NCI-H2227 (cell line): ENCODE measurements around the gene TTLL5.

Experiments used
- DNase-seq: peaks from one replicate; lab custom pipeline; 2025; ENCODE audit not compliant: unreplicated experiment; lab: John Stamatoyannopoulos, UW

Gene TTLL5, protein sequence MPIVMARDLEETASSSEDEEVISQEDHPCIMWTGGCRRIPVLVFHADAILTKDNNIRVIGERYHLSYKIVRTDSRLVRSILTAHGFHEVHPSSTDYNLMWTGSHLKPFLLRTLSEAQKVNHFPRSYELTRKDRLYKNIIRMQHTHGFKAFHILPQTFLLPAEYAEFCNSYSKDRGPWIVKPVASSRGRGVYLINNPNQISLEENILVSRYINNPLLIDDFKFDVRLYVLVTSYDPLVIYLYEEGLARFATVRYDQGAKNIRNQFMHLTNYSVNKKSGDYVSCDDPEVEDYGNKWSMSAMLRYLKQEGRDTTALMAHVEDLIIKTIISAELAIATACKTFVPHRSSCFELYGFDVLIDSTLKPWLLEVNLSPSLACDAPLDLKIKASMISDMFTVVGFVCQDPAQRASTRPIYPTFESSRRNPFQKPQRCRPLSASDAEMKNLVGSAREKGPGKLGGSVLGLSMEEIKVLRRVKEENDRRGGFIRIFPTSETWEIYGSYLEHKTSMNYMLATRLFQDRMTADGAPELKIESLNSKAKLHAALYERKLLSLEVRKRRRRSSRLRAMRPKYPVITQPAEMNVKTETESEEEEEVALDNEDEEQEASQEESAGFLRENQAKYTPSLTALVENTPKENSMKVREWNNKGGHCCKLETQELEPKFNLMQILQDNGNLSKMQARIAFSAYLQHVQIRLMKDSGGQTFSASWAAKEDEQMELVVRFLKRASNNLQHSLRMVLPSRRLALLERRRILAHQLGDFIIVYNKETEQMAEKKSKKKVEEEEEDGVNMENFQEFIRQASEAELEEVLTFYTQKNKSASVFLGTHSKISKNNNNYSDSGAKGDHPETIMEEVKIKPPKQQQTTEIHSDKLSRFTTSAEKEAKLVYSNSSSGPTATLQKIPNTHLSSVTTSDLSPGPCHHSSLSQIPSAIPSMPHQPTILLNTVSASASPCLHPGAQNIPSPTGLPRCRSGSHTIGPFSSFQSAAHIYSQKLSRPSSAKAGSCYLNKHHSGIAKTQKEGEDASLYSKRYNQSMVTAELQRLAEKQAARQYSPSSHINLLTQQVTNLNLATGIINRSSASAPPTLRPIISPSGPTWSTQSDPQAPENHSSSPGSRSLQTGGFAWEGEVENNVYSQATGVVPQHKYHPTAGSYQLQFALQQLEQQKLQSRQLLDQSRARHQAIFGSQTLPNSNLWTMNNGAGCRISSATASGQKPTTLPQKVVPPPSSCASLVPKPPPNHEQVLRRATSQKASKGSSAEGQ (N-terminal part only)

DNA sequence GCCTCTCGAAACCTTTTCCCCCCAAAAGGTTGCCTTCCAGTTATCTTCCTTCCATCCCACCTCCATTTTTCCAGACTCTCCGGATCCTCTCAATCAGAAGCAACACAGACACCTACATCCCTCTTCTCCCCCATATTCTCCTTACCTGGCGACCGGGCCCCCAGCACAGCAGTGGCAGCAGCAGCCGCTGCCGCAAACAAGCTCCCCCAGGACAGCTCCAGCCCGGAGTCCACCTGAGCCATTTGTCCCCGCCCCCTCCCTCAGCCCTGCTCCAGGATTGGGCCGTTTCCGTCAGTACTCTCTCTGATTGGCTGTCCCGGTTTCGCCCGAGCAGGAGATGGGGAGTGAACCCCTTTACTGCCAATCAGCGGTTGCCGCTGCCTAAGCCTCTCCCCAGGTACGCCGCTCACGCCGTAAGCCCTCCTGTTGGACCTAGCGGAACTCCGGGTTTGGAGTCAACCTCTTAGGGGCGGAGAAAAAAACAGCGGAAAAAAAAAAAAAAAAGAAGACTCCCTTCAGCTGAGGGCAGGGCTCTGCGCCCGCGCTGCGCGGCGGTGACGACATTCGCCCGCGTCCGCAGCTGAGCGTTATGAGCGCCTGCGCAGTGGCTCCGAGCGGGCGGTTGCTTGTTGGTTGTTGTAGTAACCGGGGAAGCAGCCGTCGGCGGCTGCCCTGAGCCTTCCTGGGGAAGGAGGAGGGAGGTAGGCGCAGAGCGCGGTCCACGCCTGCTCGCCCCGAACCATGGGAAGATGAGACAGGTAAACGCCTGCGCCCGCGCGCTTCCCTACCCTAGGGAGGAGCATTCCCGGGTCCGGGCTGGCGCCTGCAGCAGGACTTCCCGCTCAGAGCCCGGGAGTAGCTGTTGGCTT is at the start of gene TTLL5, which contains the start of gene ERG28:
Gene TTLL5, plus strand, starts transcription at position 617 of the 869 bp plus-strand sequence. CDS start 1,904 bp downstream, outside the sequence.
Gene ERG28, minus strand, starts transcription at position 247 of the 869 bp plus-strand sequence. CDS start 3,374 bp downstream, outside the sequence.
- peak; percentile 100 for DNase-seq

DNA sequence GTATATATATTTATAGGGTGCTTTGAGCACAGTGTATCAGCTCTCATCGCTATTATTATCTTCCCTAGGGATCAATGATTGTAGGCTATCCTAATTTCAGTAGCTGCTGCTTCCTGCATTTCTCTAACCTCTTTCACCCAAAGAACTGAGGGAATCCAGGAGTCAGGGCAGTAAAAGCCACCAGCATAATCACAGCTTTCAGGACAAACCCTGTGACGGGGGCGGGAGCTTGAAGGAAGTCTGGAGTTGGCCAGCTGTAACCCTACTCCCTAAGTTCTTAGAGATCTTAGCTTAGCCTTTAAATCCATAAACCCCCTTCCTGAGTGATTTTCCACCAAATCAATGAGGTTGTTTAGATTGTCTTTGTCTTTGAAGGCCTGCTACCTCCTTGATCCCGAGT is 48.9 kb upstream of the TTLL5 start:
- no peak for DNase-seq

DNA sequence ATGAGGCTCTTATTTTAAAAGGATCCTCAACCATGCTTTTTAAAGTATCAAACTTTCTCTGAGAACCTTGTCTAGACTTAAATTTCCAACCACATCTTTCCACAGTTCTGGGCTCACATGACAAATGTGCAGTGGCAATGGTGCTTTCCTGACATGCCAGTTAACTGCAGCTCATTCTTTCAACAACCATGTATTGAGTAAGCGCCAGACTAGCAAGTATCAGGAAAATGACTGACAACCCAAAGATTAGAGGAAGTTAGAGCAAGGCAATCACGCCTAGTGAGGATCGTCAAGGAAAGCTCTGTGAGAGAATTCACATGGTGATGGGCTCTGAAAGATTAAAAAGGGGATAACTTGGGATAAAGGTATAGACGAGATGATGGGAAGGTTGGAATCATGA is 46.9 kb upstream of the TTLL5 start:
- DNase-seq, result no peak

DNA sequence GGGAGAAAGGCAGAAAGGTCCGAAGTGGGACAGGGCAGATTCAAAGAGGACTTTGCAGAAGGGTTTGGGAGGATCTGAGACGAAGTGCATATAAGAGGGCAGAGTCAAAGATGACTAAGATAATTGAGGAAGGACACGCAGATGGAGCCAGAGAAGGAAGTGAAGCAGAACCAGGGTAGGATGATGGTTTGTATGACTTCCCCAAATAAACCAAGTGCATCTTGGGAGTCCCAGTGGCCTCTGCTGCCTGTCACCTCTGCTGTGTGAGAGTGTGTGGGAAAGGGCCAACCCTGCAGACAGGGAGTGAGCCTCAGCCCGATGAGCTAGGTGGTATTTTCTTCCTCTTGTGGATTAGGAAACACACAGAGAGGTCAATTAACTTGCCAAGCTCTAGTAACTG is 45.8 kb upstream of the TTLL5 start:
- DNase-seq, result no peak

DNA sequence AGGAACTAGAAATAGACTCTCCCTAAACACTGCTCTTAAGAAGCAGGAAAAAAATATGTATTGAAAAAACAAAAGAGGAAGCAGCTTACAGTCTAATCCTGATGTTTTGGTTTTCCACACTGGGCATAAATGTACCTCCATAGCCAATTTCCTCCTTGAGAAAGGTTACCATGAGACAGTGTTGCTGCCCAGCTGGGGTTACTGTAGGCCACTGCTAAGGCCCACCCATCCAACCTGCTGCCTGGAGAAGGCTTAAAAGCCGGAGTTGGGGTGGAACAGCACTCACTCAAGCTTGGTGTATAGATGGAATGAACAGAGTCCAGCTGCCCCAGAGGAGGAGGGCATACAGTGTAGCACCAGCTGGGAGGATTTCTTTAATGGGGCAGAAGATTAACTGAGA is 41.5 kb upstream of the TTLL5 start:
- DNase-seq, result no peak

DNA sequence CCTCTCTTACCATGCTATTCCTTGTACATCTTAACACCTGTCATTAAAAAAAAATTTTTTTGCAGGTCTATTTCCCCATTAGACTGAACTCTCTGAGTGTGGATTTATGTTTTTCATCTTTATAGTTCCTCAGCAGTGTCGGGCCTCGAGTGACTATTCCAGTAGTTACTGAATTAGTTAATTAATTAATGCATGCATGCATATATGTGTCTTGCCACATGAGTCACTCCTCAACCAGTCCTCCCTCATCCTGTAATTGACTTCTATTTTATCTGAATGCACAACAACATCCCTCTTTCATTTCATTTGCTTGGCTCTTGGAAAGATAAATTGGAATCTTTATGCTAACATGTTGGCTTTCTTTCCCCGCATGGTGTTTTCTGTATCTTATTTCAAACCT is 36.0 kb upstream of the TTLL5 start:
- DNase-seq, result no peak

DNA sequence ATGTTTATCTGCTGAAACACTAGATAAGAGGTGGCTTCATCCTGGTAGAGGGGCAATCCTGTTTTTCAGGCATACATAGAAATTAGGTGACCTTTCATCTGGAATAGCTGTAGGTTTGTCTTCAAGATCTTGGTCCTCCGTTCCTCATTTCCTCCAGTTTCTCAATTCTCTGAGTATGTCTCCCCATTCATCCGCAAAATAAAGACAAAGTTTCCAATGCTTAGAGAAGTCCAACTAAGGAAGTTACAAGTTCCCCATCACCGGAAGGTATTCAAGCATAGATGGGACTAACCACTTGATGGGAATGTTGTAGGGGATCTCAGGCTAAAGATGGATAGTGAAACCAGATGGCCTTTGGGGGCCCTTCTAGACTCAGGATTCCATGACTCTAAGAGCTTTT is 34.6 kb upstream of the TTLL5 start:
- DNase-seq, result no peak

DNA sequence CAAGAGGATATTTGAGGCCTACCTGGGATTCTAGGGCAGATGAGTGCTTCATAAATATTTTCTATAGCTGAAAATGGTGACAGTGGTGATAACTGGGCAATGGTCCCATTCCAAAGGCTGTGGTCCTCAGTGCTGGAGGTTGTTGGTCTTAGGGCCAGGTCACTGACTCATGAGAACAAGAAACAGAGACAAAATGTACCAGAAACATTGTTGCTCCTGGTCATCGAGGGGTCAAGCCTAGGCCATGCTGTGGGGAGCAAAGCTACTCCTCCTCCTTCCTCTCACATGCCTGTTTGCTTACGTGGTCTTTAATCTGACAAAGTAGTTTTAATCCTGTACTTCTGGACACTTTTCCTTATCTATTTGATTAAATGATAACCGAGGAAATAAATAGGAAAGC is 34.2 kb upstream of the TTLL5 start:
- no peak for DNase-seq

DNA sequence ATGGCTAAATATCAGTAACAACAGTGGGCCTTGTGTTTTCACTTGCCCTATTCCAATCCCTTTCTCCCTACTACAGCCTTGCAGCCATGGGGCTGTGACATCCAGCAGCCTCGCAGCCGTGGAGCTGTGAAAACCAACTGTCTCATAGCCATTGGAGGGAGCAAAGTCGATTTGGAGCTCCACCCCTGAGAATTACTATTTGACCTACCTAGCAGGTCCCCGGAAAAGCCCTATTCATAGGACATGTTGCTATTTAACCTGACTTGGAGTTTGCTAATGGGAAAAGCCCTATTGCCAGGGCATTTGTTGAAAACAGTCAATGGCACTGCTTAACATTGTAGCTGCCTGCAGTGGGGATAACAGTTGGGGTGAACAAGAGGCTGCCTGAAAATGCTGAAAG is 33.6 kb upstream of the TTLL5 start:
- no peak for DNase-seq

DNA sequence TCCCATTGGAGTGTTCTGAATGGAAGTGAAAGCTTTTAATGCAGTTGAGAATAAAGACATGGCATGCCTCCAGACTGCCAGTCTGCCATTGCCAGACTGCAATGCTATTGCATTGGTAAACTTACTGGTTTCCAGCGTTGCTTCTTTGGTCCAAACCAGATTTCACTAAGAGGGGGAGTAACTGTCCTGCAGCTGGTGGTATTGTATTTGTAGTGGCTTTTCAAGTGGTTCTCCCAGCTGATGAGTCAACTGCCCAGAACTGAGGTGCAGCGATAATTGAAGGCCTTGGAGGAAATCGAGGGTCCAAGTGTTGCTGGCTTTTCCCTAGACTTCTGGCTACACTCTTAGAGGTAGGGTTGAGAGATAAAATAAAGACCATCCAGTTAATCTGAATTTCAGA is 32.2 kb upstream of the TTLL5 start:
- peak; percentile 36 for DNase-seq

DNA sequence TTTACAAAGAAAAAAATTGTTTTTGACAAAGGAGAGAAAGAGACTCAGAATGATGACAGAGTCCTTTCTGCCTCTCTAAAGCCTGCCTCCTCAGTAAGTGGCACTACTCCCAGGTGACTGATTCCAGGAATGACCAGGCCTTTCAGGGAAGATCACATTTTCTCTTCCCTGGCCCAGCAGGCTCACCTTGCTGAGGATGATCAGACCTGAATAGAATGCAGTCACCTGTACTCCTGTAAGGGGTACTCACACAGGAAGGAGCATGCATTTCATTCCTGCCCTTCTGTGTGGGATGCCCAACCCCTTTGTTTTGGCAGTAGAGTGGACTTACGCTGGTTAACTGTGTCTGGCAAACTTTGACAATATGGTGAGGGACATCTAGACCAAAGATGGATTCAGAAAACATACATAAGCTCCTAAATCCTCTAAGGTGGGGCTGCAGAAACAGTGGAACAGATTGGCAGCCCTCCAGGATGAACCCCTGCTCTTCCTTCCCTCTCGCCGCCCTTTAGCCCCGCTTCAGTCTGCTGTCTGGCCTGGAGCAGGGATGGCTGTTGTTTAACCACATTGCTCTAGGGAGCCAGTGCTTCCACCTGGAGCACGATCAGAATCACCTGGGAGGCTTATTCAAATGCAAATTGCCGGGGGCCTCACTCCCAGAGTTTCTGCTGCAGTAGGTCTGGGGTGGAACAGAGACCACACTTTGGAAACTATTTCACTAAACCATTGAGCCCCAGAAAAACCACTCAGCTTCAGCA is 30.2 kb upstream of the TTLL5 start:
- DNase-seq, result no peak

DNA sequence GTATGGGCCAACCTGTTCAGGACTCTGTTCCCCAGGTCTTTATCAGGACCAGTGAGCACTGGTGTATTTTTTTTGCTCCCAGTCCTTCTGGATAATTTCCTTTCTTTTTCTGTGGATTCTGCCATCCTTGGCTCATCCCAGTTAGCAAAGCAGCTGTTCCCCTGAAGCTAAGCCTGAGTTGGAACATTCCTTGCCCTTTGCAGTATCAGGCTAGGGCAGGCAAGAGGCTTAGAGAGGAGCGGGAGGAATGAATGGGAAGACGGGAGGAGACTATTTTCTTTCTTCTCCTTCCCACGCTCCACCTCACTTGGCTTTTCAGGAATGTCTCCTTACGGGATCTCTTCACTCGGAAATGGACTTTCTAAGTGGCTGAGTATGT is 29.6 kb upstream of the TTLL5 start:
- no peak for DNase-seq

DNA sequence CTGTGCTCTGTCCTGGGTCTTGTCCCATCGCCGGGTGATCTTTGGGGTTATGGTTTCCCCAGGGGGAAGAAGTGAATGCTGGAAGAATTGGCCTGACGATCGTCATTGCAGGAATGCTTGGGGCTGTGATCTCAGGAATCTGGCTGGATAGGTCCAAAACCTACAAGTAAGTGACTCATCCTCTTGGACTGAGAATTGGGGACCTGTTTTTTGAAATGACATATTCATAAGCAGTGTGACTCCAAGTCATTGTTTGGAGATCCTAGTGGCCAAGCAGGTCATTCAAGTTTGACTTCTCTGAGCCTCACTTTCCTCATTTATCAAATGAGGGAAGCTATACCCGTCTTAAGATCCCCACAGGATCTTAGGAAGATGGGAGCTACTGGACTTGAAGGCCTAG is 26.2 kb upstream of the TTLL5 start:
- no peak for DNase-seq

DNA sequence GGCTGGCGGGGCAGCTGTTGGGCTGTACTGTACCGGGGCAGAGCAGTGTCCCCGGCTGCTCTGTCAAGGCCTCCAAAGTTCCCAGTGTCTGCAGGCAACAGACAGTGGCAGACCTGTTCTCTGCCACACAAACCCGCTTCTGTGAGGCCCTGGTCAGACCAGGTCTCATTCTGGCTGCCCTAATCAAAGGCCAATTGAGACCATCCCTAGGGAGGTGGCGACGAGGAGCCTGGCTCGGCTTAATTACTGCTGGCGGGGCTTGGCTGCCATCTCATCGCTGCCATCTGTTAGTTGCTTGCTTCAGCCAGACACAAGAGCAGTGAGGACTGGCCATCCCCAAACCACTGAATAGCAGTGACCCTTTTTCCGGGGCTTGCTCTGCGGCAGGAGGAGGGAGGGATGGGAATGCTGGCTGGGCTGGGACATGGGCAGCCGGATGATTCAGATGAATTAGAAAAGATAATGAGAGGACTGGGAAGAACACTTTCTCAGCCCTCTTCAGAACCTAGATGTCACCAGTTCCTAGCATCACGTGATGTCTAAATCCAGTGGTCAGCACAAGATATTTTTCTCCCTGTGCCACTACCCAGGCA is 24.9 kb upstream of the TTLL5 start:
- DNase-seq, result peak; percentile 6

DNA sequence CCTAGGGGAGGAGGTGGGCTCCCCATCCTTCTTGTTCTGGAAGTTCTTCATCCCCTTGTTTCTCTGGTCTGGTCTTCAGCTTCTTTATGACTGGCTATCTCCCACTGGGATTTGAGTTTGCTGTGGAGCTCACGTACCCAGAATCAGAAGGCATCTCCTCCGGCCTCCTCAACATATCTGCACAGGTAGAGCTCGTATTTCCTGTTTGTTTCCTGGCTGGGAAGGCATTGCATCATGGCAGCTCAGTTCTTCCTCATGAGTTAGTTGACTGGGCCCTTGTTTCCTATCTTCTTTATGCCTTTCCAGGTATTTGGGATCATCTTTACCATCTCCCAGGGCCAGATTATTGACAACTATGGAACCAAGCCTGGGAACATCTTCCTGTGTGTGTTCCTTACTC is 20.2 kb upstream of the TTLL5 start:
- DNase-seq, result no peak

DNA sequence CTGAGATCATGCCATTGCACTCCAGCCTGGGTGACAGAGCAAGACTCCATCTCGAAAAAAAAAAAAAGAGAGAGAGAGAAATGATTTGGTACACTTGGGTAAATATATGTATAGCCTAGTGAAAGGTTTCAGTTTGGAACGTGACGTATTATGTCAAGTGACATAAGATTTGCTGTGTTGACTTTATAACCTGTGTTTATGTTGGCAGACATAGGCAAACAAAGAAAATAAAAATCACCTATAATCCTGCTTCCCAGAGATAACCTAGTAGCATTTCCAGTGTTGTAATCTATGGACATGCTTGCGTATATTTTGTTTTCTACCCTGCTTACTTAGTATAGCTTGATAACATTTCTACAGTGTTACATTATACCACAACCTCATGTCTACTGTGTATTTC is 17.1 kb upstream of the TTLL5 start:
- DNase-seq, result no peak

DNA sequence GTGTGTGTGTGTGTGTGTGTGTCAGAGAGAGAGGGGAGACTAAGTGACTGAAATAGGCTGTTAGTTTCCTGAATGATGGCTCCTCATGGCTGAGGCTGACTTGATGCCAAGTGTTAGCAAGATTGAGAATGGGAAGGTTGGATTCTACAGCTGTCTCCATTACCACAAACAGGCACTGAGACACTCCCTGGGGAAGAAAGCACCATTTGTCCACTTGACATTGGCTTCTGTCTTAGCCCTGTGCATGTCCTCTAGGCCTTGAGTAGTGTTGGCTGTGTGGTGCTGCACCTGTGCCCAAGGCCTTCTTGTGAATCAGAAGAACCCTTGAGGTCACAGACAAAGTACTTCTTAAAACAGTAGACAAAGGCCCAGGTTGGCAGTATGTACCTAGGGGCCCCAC is 16.0 kb upstream of the TTLL5 start:
- no peak for DNase-seq

DNA sequence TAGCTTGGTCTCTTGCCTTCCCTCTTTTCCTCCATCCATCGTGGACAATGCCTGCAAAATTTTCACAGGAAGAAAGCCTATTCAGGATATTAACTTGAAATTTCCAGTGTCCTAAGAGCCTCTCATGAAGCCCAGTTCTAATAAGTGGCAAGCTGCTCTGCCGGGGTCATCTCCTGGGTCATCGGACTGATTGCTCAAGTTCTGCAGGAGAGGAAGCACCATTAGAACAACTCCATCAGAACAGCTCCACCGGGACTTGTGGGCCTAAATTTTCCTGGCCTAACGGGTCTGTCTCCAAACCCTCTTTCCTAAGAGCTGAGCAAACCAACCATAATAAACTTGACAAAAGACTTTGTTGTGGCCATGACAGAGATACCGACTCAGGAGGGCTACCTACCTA is 14.3 kb upstream of the TTLL5 start:
- no peak for DNase-seq

DNA sequence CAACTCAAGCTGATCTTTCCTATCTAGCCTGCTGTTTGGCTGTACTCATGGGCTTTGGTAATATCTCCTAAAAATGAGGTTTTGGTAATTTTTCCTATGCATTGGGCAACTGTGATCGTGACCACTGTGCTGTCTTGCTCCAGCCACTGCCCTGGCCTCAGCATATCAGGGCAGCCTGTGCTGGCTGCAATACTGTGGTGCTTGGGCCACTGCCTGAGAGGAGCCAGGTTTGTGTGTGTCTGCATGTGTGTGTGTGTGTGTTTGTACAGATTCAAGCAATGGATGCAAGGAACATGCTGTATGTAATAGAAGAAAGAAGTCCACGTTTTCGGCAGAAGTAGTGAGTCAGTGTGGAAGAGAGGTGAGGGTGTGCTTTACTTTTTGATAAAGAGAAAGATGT is 13.4 kb upstream of the TTLL5 start:
- DNase-seq, result no peak
